Measurements from ENCODE around the gene MCC.

The MCC gene

DNA sequence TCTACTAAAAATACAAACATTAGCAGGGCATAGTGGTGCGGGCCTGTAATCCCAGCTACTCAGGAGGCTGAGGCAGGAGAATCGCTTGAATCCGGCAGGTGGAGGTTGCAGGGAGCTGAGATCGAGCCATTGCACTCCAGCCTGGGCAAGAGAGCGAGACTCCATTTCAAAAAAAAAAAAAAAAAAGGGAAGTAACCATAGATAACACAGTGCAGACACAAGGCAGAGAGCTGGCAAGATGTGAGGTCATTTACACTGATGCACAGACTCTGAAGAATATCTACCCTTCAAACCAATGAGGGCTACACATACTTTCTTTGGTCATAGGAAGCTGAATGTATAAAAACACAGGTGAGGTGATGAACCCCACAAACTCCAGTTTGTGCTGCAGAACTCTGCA, 379.8 kb downstream of the MCC start:
- H3K4me3 Mint-ChIP-seq = no peak overlapping the region
- H3K9me3 Mint-ChIP-seq = no peaks in the 10 kb centered on the region
- no peak for TF ChIP-seq CTCF (IDR thresholded peaks at IDR 0.05; ENCODE audit: unreplicated experiment in 3 of 3)
- H3K27me3 Mint-ChIP-seq (ENCODE audit: low read depth) = no peaks in the 10 kb centered on the region
- H3K4me1 Mint-ChIP-seq = peaks cover 21% of the 10 kb centered on the region
- peaks cover 24% of the 10 kb centered on the region for H3K36me3 Mint-ChIP-seq (ENCODE audit: low read depth)
- H3K27ac Mint-ChIP-seq = no peak overlapping the region

DNA sequence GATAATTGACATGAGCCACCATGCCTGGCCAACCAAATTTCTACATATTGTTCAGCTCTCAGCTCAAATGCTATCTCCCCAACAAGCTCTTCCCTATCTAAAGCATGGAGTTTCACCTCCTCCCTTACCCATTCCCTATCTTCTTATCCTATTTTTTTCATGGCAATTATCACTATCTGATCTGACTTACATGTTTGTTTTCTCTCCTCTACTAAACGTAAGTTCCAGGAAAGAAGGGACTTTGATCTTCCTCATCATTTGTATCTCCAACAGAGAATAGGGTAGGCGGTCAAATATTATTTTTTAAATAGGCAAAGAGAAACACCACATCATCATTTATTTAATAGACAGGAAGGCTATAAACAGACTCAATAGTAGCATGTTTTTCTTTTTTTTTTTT, 381.4 kb downstream of the MCC start:
- Mint-ChIP-seq H3K36me3 (ENCODE audit: low read depth) (peaks cover 26% of the 10 kb centered on the region), H3K9me3 (no peaks in the 10 kb centered on the region), H3K4me1 (peaks cover 21% of the 10 kb centered on the region), H3K27me3 (ENCODE audit: low read depth) (no peaks in the 10 kb centered on the region), H3K4me3 (no peak overlapping the region), H3K27ac (no peak overlapping the region)
- TF ChIP-seq CTCF (IDR thresholded peaks at IDR 0.05; ENCODE audit: unreplicated experiment in 3 of 3) = no peak

GRCh38 chr5:113105693-113106280, 382.5 kb downstream of the MCC start:
- H3K4me3 Mint-ChIP-seq = no peak overlapping the region
- peaks cover 12% of the 10 kb centered on the region for H3K4me1 Mint-ChIP-seq
- H3K27me3 Mint-ChIP-seq (ENCODE audit: low read depth) = no peaks in the 10 kb centered on the region
- no peaks in the 10 kb centered on the region for H3K9me3 Mint-ChIP-seq
- TF ChIP-seq CTCF (IDR thresholded peaks at IDR 0.05; ENCODE audit: unreplicated experiment in 3 of 3) = no peak
- H3K27ac Mint-ChIP-seq = no peak overlapping the region
- H3K36me3 Mint-ChIP-seq (ENCODE audit: low read depth) = peaks cover 33% of the 10 kb centered on the region

- Mint-ChIP-seq H3K36me3 (ENCODE audit: low read depth) (peaks cover 55% of the 10 kb centered on the region), H3K4me3 (no peak overlapping the region), H3K4me1 (peaks cover 7% of the 10 kb centered on the region), H3K27ac (peak overlapping the region in 1 of 3 experiments; percentile 22), H3K27me3 (ENCODE audit: low read depth) (no peaks in the 10 kb centered on the region), H3K9me3 (no peaks in the 10 kb centered on the region)
- TF ChIP-seq CTCF (IDR thresholded peaks at IDR 0.05; ENCODE audit: unreplicated experiment in 3 of 3) = no peak
These were observed 384.9 kb downstream of the MCC start for GRCh38 chr5:113103330-113103729.

DNA sequence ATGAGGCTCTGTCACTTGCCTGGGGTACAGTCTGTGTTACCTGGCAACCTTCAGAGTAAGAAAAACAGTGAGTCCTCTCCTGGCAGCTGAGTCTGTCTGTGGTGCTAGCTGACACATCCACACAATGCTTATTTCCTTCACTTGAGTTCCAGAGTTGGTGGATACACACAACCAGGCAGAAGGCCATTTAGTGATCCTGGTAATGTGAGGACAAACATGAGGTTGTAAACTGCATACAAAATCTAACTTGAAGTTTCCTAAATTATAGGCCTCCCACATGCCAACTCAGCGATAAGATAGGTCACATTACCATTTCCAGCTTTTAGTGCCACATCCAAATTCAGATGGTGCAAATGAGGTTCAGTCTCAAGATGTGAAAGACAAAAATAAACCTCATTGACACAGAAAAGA, 386.1 kb downstream of the MCC start:
- no peaks in the 10 kb centered on the region for H3K27me3 Mint-ChIP-seq (ENCODE audit: low read depth)
- peaks cover 7% of the 10 kb centered on the region for H3K4me1 Mint-ChIP-seq
- H3K9me3 Mint-ChIP-seq = no peaks in the 10 kb centered on the region
- no peak overlapping the region for H3K27ac Mint-ChIP-seq
- TF ChIP-seq CTCF (IDR thresholded peaks at IDR 0.05; ENCODE audit: unreplicated experiment in 3 of 3) = no peak
- peaks cover 65% of the 10 kb centered on the region for H3K36me3 Mint-ChIP-seq (ENCODE audit: low read depth)
- no peak overlapping the region for H3K4me3 Mint-ChIP-seq

GRCh38 chr5:113100981-113101380, 387.3 kb downstream of the MCC start:
- no peaks in the 10 kb centered on the region for H3K9me3 Mint-ChIP-seq

More at GRCh38 chr5:113100981-113101380, 387.3 kb downstream of the MCC start:
- Mint-ChIP-seq H3K4me1 (peaks cover 7% of the 10 kb centered on the region), H3K27ac (no peak overlapping the region), H3K4me3 (no peak overlapping the region), H3K36me3 (ENCODE audit: low read depth) (peaks cover 65% of the 10 kb centered on the region), H3K27me3 (ENCODE audit: low read depth) (no peaks in the 10 kb centered on the region)
- no peak for TF ChIP-seq CTCF (IDR thresholded peaks at IDR 0.05; ENCODE audit: unreplicated experiment in 3 of 3)

Measured in nephron (organoid).